ENCODE data around the gene BABAM2.

BABAM2 gene

DNA sequence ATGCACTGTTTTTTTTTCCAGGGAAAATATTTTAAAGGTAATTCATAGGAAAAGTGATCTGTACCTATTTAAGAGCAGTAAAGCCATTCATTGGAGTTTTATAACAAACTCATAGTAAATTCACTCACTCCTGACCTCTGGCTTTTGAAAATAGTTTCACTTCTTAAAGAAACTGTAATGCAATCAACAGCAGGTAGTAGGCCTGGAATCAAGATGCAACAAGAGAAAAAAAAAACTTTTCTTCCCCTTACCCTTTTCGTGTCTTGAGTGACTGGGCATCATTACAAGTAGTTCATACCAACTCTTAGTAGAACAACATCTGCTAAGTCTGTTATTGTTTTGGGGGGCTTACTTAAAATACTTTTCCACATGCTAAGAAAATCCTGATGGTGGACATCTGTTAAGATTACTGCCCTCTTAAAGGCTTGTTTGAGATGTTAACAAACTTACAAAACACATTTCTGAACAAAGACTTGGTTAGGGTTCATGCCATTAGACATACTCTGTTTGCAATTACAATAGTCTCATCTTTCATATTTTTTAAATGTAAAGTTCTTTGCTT, 338.0 kb downstream of the BABAM2 start:
- Histone ChIP-seq H3K9me3 (ENCODE audit: insufficient read depth, low read length) (no peaks in the 10 kb centered on the region), H3K27ac (ENCODE audit: low read depth, low read length) (no peak overlapping the region), H3F3A (ENCODE audit: insufficient read depth) (no peaks in the 10 kb centered on the region), H2AFZ (ENCODE audit: low read depth, low read length, severe bottlenecking) (no peak overlapping the region), H3K36me3 (ENCODE audit: low read length) (no peaks in the 10 kb centered on the region), H3K9ac (ENCODE audit: low read length) (no peak overlapping the region), H4K20me1 (ENCODE audit: low read depth, low read length) (no peaks in the 10 kb centered on the region), H3K4me2 (ENCODE audit: low read depth, low read length, poor library complexity, severe bottlenecking) (no peak overlapping the region), H3K4me3 (ENCODE audit: insufficient read depth, low read length, poor library complexity, severe bottlenecking) (no peak overlapping the region), H3K27me3 (ENCODE audit: low read length) (no peaks in the 10 kb centered on the region), H3K9me2 (replicated peaks; ENCODE audit: insufficient read depth, low read length) (no peaks in the 10 kb centered on the region), H3K79me2 (ENCODE audit: insufficient read depth, low read length) (no peaks in the 10 kb centered on the region)
- TF ChIP-seq, protein P1, sequence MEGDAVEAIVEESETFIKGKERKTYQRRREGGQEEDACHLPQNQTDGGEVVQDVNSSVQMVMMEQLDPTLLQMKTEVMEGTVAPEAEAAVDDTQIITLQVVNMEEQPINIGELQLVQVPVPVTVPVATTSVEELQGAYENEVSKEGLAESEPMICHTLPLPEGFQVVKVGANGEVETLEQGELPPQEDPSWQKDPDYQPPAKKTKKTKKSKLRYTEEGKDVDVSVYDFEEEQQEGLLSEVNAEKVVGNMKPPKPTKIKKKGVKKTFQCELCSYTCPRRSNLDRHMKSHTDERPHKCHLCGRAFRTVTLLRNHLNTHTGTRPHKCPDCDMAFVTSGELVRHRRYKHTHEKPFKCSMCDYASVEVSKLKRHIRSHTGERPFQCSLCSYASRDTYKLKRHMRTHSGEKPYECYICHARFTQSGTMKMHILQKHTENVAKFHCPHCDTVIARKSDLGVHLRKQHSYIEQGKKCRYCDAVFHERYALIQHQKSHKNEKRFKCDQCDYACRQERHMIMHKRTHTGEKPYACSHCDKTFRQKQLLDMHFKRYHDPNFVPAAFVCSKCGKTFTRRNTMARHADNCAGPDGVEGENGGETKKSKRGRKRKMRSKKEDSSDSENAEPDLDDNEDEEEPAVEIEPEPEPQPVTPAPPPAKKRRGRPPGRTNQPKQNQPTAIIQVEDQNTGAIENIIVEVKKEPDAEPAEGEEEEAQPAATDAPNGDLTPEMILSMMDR (IDR thresholded peaks at IDR 0.05; ENCODE audit: insufficient read depth, low read length, poor library complexity, severe bottlenecking), result no peak
- TF ChIP-seq EZH2phosphoT487 (conservative IDR thresholded peaks at IDR 0.05; ENCODE audit: low read length), result no peak

GRCh38 chr2:28231110-28231631, 340.6 kb downstream of the BABAM2 start:
- no peak for TF ChIP-seq EZH2phosphoT487 (conservative IDR thresholded peaks at IDR 0.05; ENCODE audit: low read length)
- TF ChIP-seq, protein P1 (IDR thresholded peaks at IDR 0.05; ENCODE audit: insufficient read depth, low read length, poor library complexity, severe bottlenecking), result no peak

DNA sequence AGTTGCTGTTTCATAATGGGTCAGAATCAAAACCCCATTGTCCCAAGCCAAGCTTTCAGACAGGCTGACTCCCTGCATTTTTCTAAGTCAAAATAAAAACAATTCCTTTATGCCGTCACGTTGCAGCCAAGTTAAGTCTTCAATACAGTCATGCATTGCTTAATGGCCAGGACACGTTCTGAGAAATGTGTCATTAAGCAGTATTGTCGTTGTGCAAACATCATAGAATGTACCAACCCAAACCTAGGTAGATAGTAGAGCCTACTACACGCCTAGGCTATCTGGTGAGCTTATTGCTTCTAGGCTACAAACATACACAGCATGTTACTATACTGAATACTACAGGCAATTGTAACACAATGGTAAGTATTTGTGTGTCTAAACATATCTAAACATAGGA, 341.8 kb downstream of the BABAM2 start:
- Histone ChIP-seq H3K27ac (ENCODE audit: low read depth, low read length) (no peak overlapping the region), H3K9me3 (ENCODE audit: insufficient read depth, low read length) (no peaks in the 10 kb centered on the region), H3K9ac (ENCODE audit: low read length) (no peak overlapping the region), H2AFZ (ENCODE audit: low read depth, low read length, severe bottlenecking) (no peak overlapping the region), H3K79me2 (ENCODE audit: insufficient read depth, low read length) (no peaks in the 10 kb centered on the region), H3K4me2 (ENCODE audit: low read depth, low read length, poor library complexity, severe bottlenecking) (no peak overlapping the region), H3K36me3 (ENCODE audit: low read length) (no peaks in the 10 kb centered on the region), H3F3A (ENCODE audit: insufficient read depth) (no peaks in the 10 kb centered on the region), H3K9me2 (replicated peaks; ENCODE audit: insufficient read depth, low read length) (no peaks in the 10 kb centered on the region), H4K20me1 (ENCODE audit: low read depth, low read length) (no peaks in the 10 kb centered on the region), H3K4me3 (ENCODE audit: insufficient read depth, low read length, poor library complexity, severe bottlenecking) (no peak overlapping the region), H3K27me3 (ENCODE audit: low read length) (no peaks in the 10 kb centered on the region)
- TF ChIP-seq EZH2phosphoT487 (conservative IDR thresholded peaks at IDR 0.05; ENCODE audit: low read length), result no peak
- TF ChIP-seq, protein P1 (IDR thresholded peaks at IDR 0.05; ENCODE audit: insufficient read depth, low read length, poor library complexity, severe bottlenecking), result no peak

More at GRCh38 chr2:28231110-28231631, 340.6 kb downstream of the BABAM2 start:
- Histone ChIP-seq H3K4me3 (ENCODE audit: insufficient read depth, low read length, poor library complexity, severe bottlenecking) (no peak overlapping the region), H3K4me2 (ENCODE audit: low read depth, low read length, poor library complexity, severe bottlenecking) (no peak overlapping the region), H4K20me1 (ENCODE audit: low read depth, low read length) (no peaks in the 10 kb centered on the region), H3K27ac (ENCODE audit: low read depth, low read length) (no peak overlapping the region), H3K9ac (ENCODE audit: low read length) (no peak overlapping the region), H3F3A (ENCODE audit: insufficient read depth) (no peaks in the 10 kb centered on the region), H3K36me3 (ENCODE audit: low read length) (no peaks in the 10 kb centered on the region), H3K9me2 (replicated peaks; ENCODE audit: insufficient read depth, low read length) (no peaks in the 10 kb centered on the region), H3K27me3 (ENCODE audit: low read length) (no peaks in the 10 kb centered on the region), H3K9me3 (ENCODE audit: insufficient read depth, low read length) (no peaks in the 10 kb centered on the region), H3K79me2 (ENCODE audit: insufficient read depth, low read length) (no peaks in the 10 kb centered on the region), H2AFZ (ENCODE audit: low read depth, low read length, severe bottlenecking) (no peak overlapping the region)

Data from SU-DHL-6 (cell line).